Neuronal stem cell (in vitro differentiated cells): ENCODE results near the gene VOPP1.

Experiments
- DNase-seq: peaks from one replicate; pipeline ENCODE4 v3.0.0-alpha.2; 2013; ENCODE audit warnings: low spot score
- H2AFZ ChIP-seq: one replicate; pipeline ENCODE4 v1.6.1; 2013; ENCODE audit warnings: mild to moderate bottlenecking, low read length, inconsistent platforms
- H2AK5ac ChIP-seq: 2 replicates; pipeline ENCODE4 v1.6.1; 2013; ENCODE audit warnings: low read depth, mild to moderate bottlenecking, inconsistent platforms, low read length, moderate library complexity, mixed read lengths
- H2BK120ac ChIP-seq: 2 replicates; pipeline ENCODE4 v1.6.1; 2013; ENCODE audit warnings: low read depth, mild to moderate bottlenecking, inconsistent platforms, low read length, moderate library complexity, mixed read lengths
- H2BK12ac ChIP-seq: one replicate; pipeline ENCODE4 v1.6.1; 2013; ENCODE audit warnings: low read length, inconsistent platforms
- H2BK15ac ChIP-seq: 2 replicates; pipeline ENCODE4 v1.6.1; 2013; ENCODE audit warnings: mild to moderate bottlenecking, low read length, inconsistent platforms, mixed read lengths
- H2BK5ac ChIP-seq: one replicate; pipeline ENCODE4 v1.6.1; 2013; ENCODE audit warnings: inconsistent platforms, mild to moderate bottlenecking, low read length, moderate library complexity
- H3K14ac ChIP-seq: one replicate; pipeline ENCODE4 v1.6.1; 2013; ENCODE audit warnings: low read length, inconsistent platforms
- H3K18ac ChIP-seq: 2 replicates; pipeline ENCODE4 v1.6.1; 2013; ENCODE audit warnings: low read length, inconsistent platforms
- H3K23ac ChIP-seq: 2 replicates; pipeline ENCODE4 v1.6.1; 2013; ENCODE audit warnings: low read depth, mild to moderate bottlenecking, mixed read lengths, low read length, inconsistent platforms; ENCODE audit not compliant: poor library complexity
- H3K27ac ChIP-seq: replicated peaks from 3 replicates; pipeline ENCODE4 v1.5.1; 2013; ENCODE audit warnings: low read length, inconsistent platforms
- H3K27me3 ChIP-seq, 3 experiments: 2 replicates each; pipeline ENCODE4 v1.6.1; 2013; ENCODE audit warnings: low read length in 3 of 3, mild to moderate bottlenecking in 2 of 3, inconsistent platforms in 1 of 3, low read depth in 1 of 3, mixed read lengths in 1 of 3, moderate library complexity in 1 of 3; ENCODE audit not compliant: control insufficient read depth in 3 of 3, insufficient read depth in 3 of 3
- H3K36me3 ChIP-seq, 2 donors: replicated peaks in 1 of 2; 2 replicates each; pipeline ENCODE4 v1.6.1; 2013; ENCODE audit warnings: low read length in 2 of 2; ENCODE audit not compliant: control insufficient read depth in 2 of 2, insufficient read depth in 2 of 2
- H3K4ac ChIP-seq: 2 replicates; pipeline ENCODE4 v1.6.1; 2013; ENCODE audit warnings: inconsistent platforms, mild to moderate bottlenecking, low read length, moderate library complexity
- H3K4me1 ChIP-seq, 2 donors: 1 replicate in 1 of 2; 2 replicates in 1 of 2; pipeline ENCODE4 v1.6.1; 2013; ENCODE audit warnings: low read length in 2 of 2, low read depth in 1 of 2; ENCODE audit not compliant: control insufficient read depth in 2 of 2, insufficient read depth in 1 of 2
- H3K4me2 ChIP-seq: one replicate; pipeline ENCODE4 v1.6.1; 2013; ENCODE audit warnings: mild to moderate bottlenecking, low read length, inconsistent platforms; ENCODE audit not compliant: insufficient read depth, poor library complexity, severe bottlenecking
- H3K4me3 ChIP-seq, 2 donors: 2 replicates each; pipeline ENCODE4 v1.5.1; 2013; ENCODE audit warnings: low read length in 2 of 2, mild to moderate bottlenecking in 2 of 2, inconsistent platforms in 1 of 2, moderate library complexity in 1 of 2
- H3K79me1 ChIP-seq: one replicate; pipeline ENCODE4 v1.6.1; 2013; ENCODE audit warnings: low read depth, mild to moderate bottlenecking, inconsistent platforms, low read length, moderate library complexity
- H3K9ac ChIP-seq: one replicate; pipeline ENCODE4 v1.6.1; 2013; ENCODE audit warnings: mild to moderate bottlenecking, low read depth, low read length, inconsistent platforms; ENCODE audit not compliant: poor library complexity
- H3K9me3 ChIP-seq, 2 donors: replicated peaks in 1 of 2; 2 replicates each; pipeline versions ENCODE3 to v1.6.1; 2013; ENCODE audit warnings: low read length in 2 of 2, mild to moderate bottlenecking in 2 of 2, inconsistent platforms in 1 of 2, low read depth in 1 of 2, mixed read lengths in 1 of 2, moderate library complexity in 1 of 2; ENCODE audit not compliant: control insufficient read depth in 2 of 2, insufficient read depth in 1 of 2
- H4K8ac ChIP-seq: one replicate; pipeline ENCODE4 v1.6.1; 2013; ENCODE audit warnings: low read depth, mild to moderate bottlenecking, inconsistent platforms, low read length, moderate library complexity
- H4K91ac ChIP-seq: one replicate; pipeline ENCODE4 v1.6.1; 2013; ENCODE audit warnings: low read length, low read depth, mild to moderate bottlenecking, inconsistent platforms; ENCODE audit not compliant: poor library complexity
- WGBS, 2 donors: extraction: QIAGEN DNeasy Blood & Tissue Kit; methylation state at CpG; one replicate each; pipeline ENCODE4 v1.1.7; 2013; ENCODE audit warnings: missing lambda C conversion rate in 2 of 2, mixed read lengths in 1 of 2; ENCODE audit not compliant: insufficient read length in 2 of 2, insufficient replicate concordance in 1 of 2; ENCODE audit errors: extremely low coverage in 2 of 2; 5-methylcytosine and 5-hydroxymethylcytosine counted together

VOPP1 gene

GRCh38 chr7:55500117-55500756 lies 72.1 kb downstream of the VOPP1 start:
- no CpG with 5 or more reads among the region's 7 CpGs for WGBS, 2 donors
- Histone ChIP-seq H3K79me1 (no peaks in the 10 kb centered on the region), H3K4ac (no peak overlapping the region), H3K4me3 (no peak overlapping the region), H2BK5ac (peak overlapping the region; percentile 35), H3K4me1 (peaks cover 0 to 31% of the 10 kb centered on the region in 2 donors), H3K27ac (no peak overlapping the region), H3K14ac (no peak overlapping the region), H3K27me3 (no peaks in the 10 kb centered on the region), H2AK5ac (no peak overlapping the region), H3K36me3 (peaks cover 0 to 54% of the 10 kb centered on the region in 2 donors), H2BK12ac (no peak overlapping the region), H3K9me3 (no peaks in the 10 kb centered on the region), H3K18ac (peak overlapping the region; percentile 51), H2BK120ac (no peak overlapping the region), H2AFZ (no peak overlapping the region), H4K91ac (no peak overlapping the region), H3K9ac (no peak overlapping the region), H2BK15ac (no peak overlapping the region), H4K8ac (no peak overlapping the region), H3K23ac (no peak overlapping the region), H3K4me2 (no peak overlapping the region)
- no peak for DNase-seq

GRCh38 chr7:55499591-55499990 lies 72.7 kb downstream of the VOPP1 start:
- no peak overlapping the region for H3K4me2 ChIP-seq

GRCh38 chr7:55498770-55499169 lies 73.5 kb downstream of the VOPP1 start:
- peaks cover 0 to 55% of the 10 kb centered on the region in 2 donors for H3K36me3 ChIP-seq
- H3K27me3 ChIP-seq, result no peaks in the 10 kb centered on the region
- H3K27ac ChIP-seq, result no peak overlapping the region
- peaks cover 0 to 26% of the 10 kb centered on the region in 2 donors for H3K4me1 ChIP-seq
- H3K4ac ChIP-seq, result no peak overlapping the region
- H3K79me1 ChIP-seq, result no peaks in the 10 kb centered on the region
- H3K4me3 ChIP-seq, result no peak overlapping the region
- no peak overlapping the region for H2BK120ac ChIP-seq
- H2BK12ac ChIP-seq, result no peak overlapping the region
- no peak for DNase-seq
- no peak overlapping the region for H2BK5ac ChIP-seq
- no peaks in the 10 kb centered on the region for H3K9me3 ChIP-seq
- no peak overlapping the region for H3K14ac ChIP-seq
- no peak overlapping the region for H3K4me2 ChIP-seq
- no peak overlapping the region for H4K8ac ChIP-seq
- no peak overlapping the region for H3K18ac ChIP-seq
- WGBS, 2 donors, result no CpG with 5 or more reads among the region's 4 CpGs
- no peak overlapping the region for H4K91ac ChIP-seq
- no peak overlapping the region for H2BK15ac ChIP-seq
- no peak overlapping the region for H2AK5ac ChIP-seq
- no peak overlapping the region for H3K9ac ChIP-seq
- H2AFZ ChIP-seq, result no peak overlapping the region
- no peak overlapping the region for H3K23ac ChIP-seq

More at GRCh38 chr7:55499591-55499990, 72.7 kb downstream of the VOPP1 start:
- Histone ChIP-seq H3K4me3 (no peak overlapping the region), H4K8ac (no peak overlapping the region), H3K4ac (no peak overlapping the region), H3K9ac (no peak overlapping the region), H3K79me1 (no peaks in the 10 kb centered on the region), H3K9me3 (no peaks in the 10 kb centered on the region), H3K27me3 (no peaks in the 10 kb centered on the region), H2AFZ (no peak overlapping the region), H2BK15ac (peak overlapping the region; percentile 84), H3K27ac (no peak overlapping the region), H3K14ac (no peak overlapping the region), H3K36me3 (peaks cover 0 to 55% of the 10 kb centered on the region in 2 donors), H3K4me1 (peaks cover 0 to 32% of the 10 kb centered on the region in 2 donors), H3K23ac (no peak overlapping the region), H4K91ac (no peak overlapping the region), H3K18ac (peak overlapping the region; percentile 59), H2BK120ac (no peak overlapping the region), H2BK5ac (peak overlapping the region; percentile 35), H2AK5ac (no peak overlapping the region), H2BK12ac (no peak overlapping the region)
- WGBS, 2 donors, result no CpG with 5 or more reads among the region's 12 CpGs
- no peak for DNase-seq

GRCh38 chr7:55498142-55498541 lies 74.2 kb downstream of the VOPP1 start:
- Histone ChIP-seq H2AK5ac (no peak overlapping the region), H2BK12ac (no peak overlapping the region), H3K18ac (peak overlapping the region; percentile 15), H2BK5ac (no peak overlapping the region), H2BK120ac (no peak overlapping the region), H3K23ac (no peak overlapping the region), H3K9ac (no peak overlapping the region), H2BK15ac (no peak overlapping the region), H4K91ac (no peak overlapping the region), H2AFZ (no peak overlapping the region), H3K4ac (no peak overlapping the region), H3K27me3 (no peaks in the 10 kb centered on the region), H4K8ac (no peak overlapping the region), H3K4me1 (peaks cover 4 to 21% of the 10 kb centered on the region in 2 donors), H3K4me3 (no peak overlapping the region), H3K36me3 (peaks cover 0 to 50% of the 10 kb centered on the region in 2 donors), H3K14ac (no peak overlapping the region), H3K9me3 (no peaks in the 10 kb centered on the region), H3K27ac (no peak overlapping the region), H3K4me2 (no peak overlapping the region), H3K79me1 (no peaks in the 10 kb centered on the region)
- DNase-seq, result no peak
- no CpG with 5 or more reads among the region's 7 CpGs for WGBS, 2 donors
